GM19193 (cell line): ENCODE data around the gene EHBP1.

Source experiments
- POLR2A ChIP-seq: IDR thresholded peaks from 4 replicates; pipeline ENCODE4 v1.6.1; 2011; ENCODE audit not compliant: insufficient read depth, insufficient read length; ENCODE audit errors: extremely low read depth

Gene EHBP1

GRCh38 chr2:63049211-63049969 lies 343.9 kb downstream of the EHBP1 start:
- no peak for TF ChIP-seq POLR2A

- no peak for TF ChIP-seq POLR2A
Measured at GRCh38 chr2:63049970-63050333, 344.4 kb downstream of the EHBP1 start.

- TF ChIP-seq POLR2A, result no peak
Measured at GRCh38 chr2:63050334-63051041, 345.0 kb downstream of the EHBP1 start, which contains the start of gene OTX1. Gene OTX1, plus strand, starts transcription at chr2:63050830. Its CDS starts 2,161 bp downstream, at chr2:63052991.

GRCh38 chr2:63051042-63051794 lies 345.7 kb downstream of the EHBP1 start:
- no peak for TF ChIP-seq POLR2A

- no peak for TF ChIP-seq POLR2A
Measured at GRCh38 chr2:63051795-63052333, 346.4 kb downstream of the EHBP1 start.

- no peak for TF ChIP-seq POLR2A
Measured at GRCh38 chr2:63052411-63053080, 347.0 kb downstream of the EHBP1 start.

- TF ChIP-seq POLR2A, result no peak
Measured at GRCh38 chr2:63053081-63053888, 347.8 kb downstream of the EHBP1 start.

- TF ChIP-seq POLR2A, result no peak
Measured at GRCh38 chr2:63053889-63054602, 348.5 kb downstream of the EHBP1 start.

- no peak for TF ChIP-seq POLR2A
Measured at GRCh38 chr2:63054841-63055225, 349.3 kb downstream of the EHBP1 start.

- TF ChIP-seq POLR2A, result no peak
Measured at GRCh38 chr2:63055226-63056106, 350.0 kb downstream of the EHBP1 start.

- TF ChIP-seq POLR2A, result no peak
Measured at GRCh38 chr2:63056107-63057050, 350.9 kb downstream of the EHBP1 start.

GRCh38 chr2:63057249-63058143 lies 352.0 kb downstream of the EHBP1 start:
- TF ChIP-seq POLR2A, result no peak
